ENCODE measurements around the gene NOL4L. TPM values are rescaled to one million over a fixed set of nuclear protein-coding genes. Genes with fewer than 3 reads are reported as not detected.

The NOL4L gene
- total RNA-seq, 4 donors from 2014 or later, result 5.8 to 19.4 (median 12.8) TPM

DNA sequence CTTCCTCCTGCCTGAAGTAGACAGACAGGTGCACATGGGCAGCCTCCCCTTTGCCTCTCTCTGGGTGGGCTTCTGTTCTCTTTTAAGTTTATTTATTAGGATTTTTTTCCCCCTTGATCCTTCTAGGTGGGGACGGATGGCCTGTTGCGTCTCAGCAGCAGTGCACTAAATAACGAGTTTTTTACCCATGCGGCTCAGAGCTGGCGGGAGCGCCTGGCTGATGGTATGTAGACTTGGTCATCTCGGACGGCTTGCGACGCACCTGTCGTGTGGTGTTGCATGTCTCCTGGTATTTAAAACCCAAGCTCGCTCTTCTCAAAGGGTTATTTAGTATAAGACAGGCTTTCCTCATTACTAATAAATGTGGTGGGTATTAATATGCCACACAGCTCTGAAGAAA, 153.7 kb downstream of the NOL4L start:
- no peak for TF ChIP-seq POLR2A (IDR thresholded peaks at IDR 0.05; ENCODE audit: low read depth)
- TF ChIP-seq EP300 (IDR thresholded peaks at IDR 0.05), result no peak
- TF ChIP-seq CTCF (IDR thresholded peaks at IDR 0.05), result no peak
- TF ChIP-seq POLR2AphosphoS5 (IDR thresholded peaks at IDR 0.05), result no peak
- no peak overlapping the region for H3K4me3 ChIP-seq
- peaks cover 80 to 87% (median 86%) of the 10 kb centered on the region in 4 donors for H3K36me3 ChIP-seq
- H3K9me3 ChIP-seq, result no peaks in the 10 kb centered on the region
- intact Hi-C loops (cut with DNase I), result no loop called here
- H3K27me3 ChIP-seq, result no peaks in the 10 kb centered on the region
- no peak overlapping the region for H3K27ac ChIP-seq (replicated peaks in 1 of 4)
- H3K4me1 ChIP-seq, result peaks cover 0 to 17% (median 0%) of the 10 kb centered on the region in 4 donors
- DNase-seq (ENCODE audit: extremely low spot score), result no peak
- WGBS, result 94% methylated on average over 12 of the region's 12 CpGs

- intact Hi-C loops (cut with DNase I), result no loop called here
- H3K4me3 ChIP-seq, result no peak overlapping the region
- DNase-seq (ENCODE audit: extremely low spot score), result peak; percentile 83
- no peak overlapping the region for H3K27ac ChIP-seq (replicated peaks in 1 of 4)
- 90% methylated on average over 14 of the region's 16 CpGs for WGBS
- H3K36me3 ChIP-seq, result peaks cover 64 to 71% (median 70%) of the 10 kb centered on the region in 4 donors
- H3K9me3 ChIP-seq, result no peaks in the 10 kb centered on the region
- peaks cover 0 to 17% (median 0%) of the 10 kb centered on the region in 4 donors for H3K4me1 ChIP-seq
- TF ChIP-seq POLR2AphosphoS5 (IDR thresholded peaks at IDR 0.05) (no peak), POLR2A (IDR thresholded peaks at IDR 0.05; ENCODE audit: low read depth) (no peak), CTCF (IDR thresholded peaks at IDR 0.05) (no peak), EP300 (IDR thresholded peaks at IDR 0.05) (no peak)
- H3K27me3 ChIP-seq, result no peaks in the 10 kb centered on the region
These were observed 155.3 kb downstream of the NOL4L start for GRCh38 chr20:32429745-32430360.

DNA sequence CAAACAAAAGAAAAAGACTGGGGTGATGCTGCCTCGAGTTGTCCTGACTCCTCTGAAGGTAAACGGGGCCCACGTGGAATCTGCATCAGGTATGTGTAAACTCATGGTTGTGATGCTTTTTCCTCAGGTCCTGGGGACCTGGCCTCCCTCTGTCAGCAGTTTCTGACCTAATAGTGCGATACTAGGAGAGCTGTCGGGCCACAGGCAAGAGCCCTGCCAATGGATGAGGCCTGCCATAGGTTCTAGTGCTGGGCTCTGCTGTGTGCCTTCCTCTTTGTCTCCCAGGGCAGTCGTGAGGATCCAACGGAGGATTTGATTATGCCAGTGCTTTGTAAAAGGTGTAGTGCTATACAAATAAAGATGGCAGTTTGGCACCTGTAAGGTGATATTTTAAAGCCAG, 155.8 kb downstream of the NOL4L start:
- 91% methylated on average over 7 of the region's 7 CpGs for WGBS
- no peak for TF ChIP-seq POLR2AphosphoS5 (IDR thresholded peaks at IDR 0.05)
- no peak for TF ChIP-seq POLR2A (IDR thresholded peaks at IDR 0.05; ENCODE audit: low read depth)
- no peak for TF ChIP-seq EP300 (IDR thresholded peaks at IDR 0.05)
- no peak for TF ChIP-seq CTCF (IDR thresholded peaks at IDR 0.05)
- no peak overlapping the region for H3K4me3 ChIP-seq
- H3K4me1 ChIP-seq, result peaks cover 0 to 17% (median 0%) of the 10 kb centered on the region in 4 donors
- H3K27ac ChIP-seq (replicated peaks in 1 of 4), result no peak overlapping the region
- intact Hi-C loops (cut with DNase I), result no loop called here
- H3K27me3 ChIP-seq, result no peaks in the 10 kb centered on the region
- no peaks in the 10 kb centered on the region for H3K9me3 ChIP-seq
- H3K36me3 ChIP-seq, result peaks cover 59 to 66% (median 65%) of the 10 kb centered on the region in 4 donors
- peak; percentile 66 for DNase-seq (ENCODE audit: extremely low spot score)

GRCh38 chr20:32427996-32428395, 157.1 kb downstream of the NOL4L start:
- peaks cover 45 to 53% (median 52%) of the 10 kb centered on the region in 4 donors for H3K36me3 ChIP-seq
- intact Hi-C loops (cut with DNase I), result no loop called here
- H3K27me3 ChIP-seq, result no peaks in the 10 kb centered on the region
- H3K4me3 ChIP-seq, result no peak overlapping the region
- no peaks in the 10 kb centered on the region for H3K9me3 ChIP-seq
- H3K27ac ChIP-seq (replicated peaks in 1 of 4), result no peak overlapping the region
- TF ChIP-seq POLR2A (IDR thresholded peaks at IDR 0.05; ENCODE audit: low read depth), result no peak
- no peak for TF ChIP-seq EP300 (IDR thresholded peaks at IDR 0.05)
- TF ChIP-seq CTCF (IDR thresholded peaks at IDR 0.05), result no peak
- TF ChIP-seq POLR2AphosphoS5 (IDR thresholded peaks at IDR 0.05), result no peak
- peaks cover 0 to 11% (median 3%) of the 10 kb centered on the region in 4 donors for H3K4me1 ChIP-seq
- 93% methylated on average over 6 of the region's 6 CpGs for WGBS
- DNase-seq (ENCODE audit: extremely low spot score), result peak; percentile 19

GRCh38 chr20:32421290-32421689, 163.8 kb downstream of the NOL4L start:
- no peak for TF ChIP-seq CTCF (IDR thresholded peaks at IDR 0.05)
- TF ChIP-seq POLR2A (IDR thresholded peaks at IDR 0.05; ENCODE audit: low read depth), result no peak
- no peak for TF ChIP-seq POLR2AphosphoS5 (IDR thresholded peaks at IDR 0.05)
- no peak for TF ChIP-seq EP300 (IDR thresholded peaks at IDR 0.05)
- Histone ChIP-seq H3K27me3 (no peaks in the 10 kb centered on the region), H3K27ac (replicated peaks in 1 of 4) (no peak overlapping the region), H3K4me3 (no peak overlapping the region), H3K9me3 (no peaks in the 10 kb centered on the region), H3K4me1 (peaks cover 0 to 25% (median 20%) of the 10 kb centered on the region in 4 donors), H3K36me3 (no peaks in the 10 kb centered on the region)
- intact Hi-C loops (cut with DNase I), result no loop called here
- 40% methylated on average over 2 of the region's 2 CpGs for WGBS
- DNase-seq (ENCODE audit: extremely low spot score), result no peak
